Caco-2 (cell line): Measurements from ENCODE around the gene XPA. TPM values are rescaled to one million over a fixed set of nuclear protein-coding genes. Genes with fewer than 3 reads are reported as not detected.

ENCODE experiments used
- BruUV-seq: library from RNA; stranded (reverse); fragments of 400-500 nt; replicated peaks from 2 replicates; lab custom pipeline; 2021; lab: Mats Ljungman, UMichigan
- CTCF ChIA-PET: fragments of 300-600 bp; sonication (Branson Sonifier 250); formaldehyde crosslinking; loops from one replicate; lab custom pipeline; 2022; ENCODE audit warnings: antibody characterized with exemption; lab: Charles Lee
- POLR2A ChIA-PET: fragments of 300-600 bp; sonication (Branson Sonifier 250); formaldehyde crosslinking; loops from one replicate; lab custom pipeline; 2022; ENCODE audit warnings: antibody characterized with exemption; lab: Charles Lee
- DNase-seq, 2 experiments: peaks; one replicate each; pipeline versions ENCODE4 v3.0.0 to v3.0.0-alpha.2; 2020 to 2022
- H3K27me3 ChIP-seq: replicated peaks from 2 replicates; pipeline ENCODE4 v1.6.0; 2011; ENCODE audit warnings: low read length; ENCODE audit not compliant: control insufficient read depth, insufficient read depth
- H3K36me3 ChIP-seq: 2 replicates; pipeline ENCODE4 v1.5.1; 2011; ENCODE audit warnings: low read length; ENCODE audit not compliant: control insufficient read depth, insufficient read depth
- H3K4me1 ChIP-seq: fragments of 250-450 bp; sonication (Bioruptor Pico); 2 replicates; pipeline ENCODE4 v1.5.1; 2020; ENCODE audit warnings: mild to moderate bottlenecking
- H3K4me3 ChIP-seq: 2 replicates; pipeline ENCODE4 v1.5.1; 2011; ENCODE audit warnings: low read depth, mild to moderate bottlenecking, control low read depth, low read length
- H3K9me3 ChIP-seq: fragments of 250-450 bp; sonication (Bioruptor Pico); 2 replicates; pipeline ENCODE4 v1.5.1; 2020; ENCODE audit warnings: mild to moderate bottlenecking, moderate library complexity
- H3K27ac Mint-ChIP-seq: one replicate; pipeline ENCODE4 v1.8.0; 2022; ENCODE audit warnings: mixed read lengths; ENCODE audit not compliant: unreplicated experiment
- H3K27me3 Mint-ChIP-seq: one replicate; pipeline ENCODE4 v1.8.0; 2022; ENCODE audit warnings: mixed read lengths; ENCODE audit not compliant: insufficient read depth, unreplicated experiment
- H3K36me3 Mint-ChIP-seq: one replicate; pipeline ENCODE4 v1.8.0; 2022; ENCODE audit warnings: mild to moderate bottlenecking, mixed read lengths; ENCODE audit not compliant: insufficient read depth, unreplicated experiment
- H3K4me1 Mint-ChIP-seq: one replicate; pipeline ENCODE4 v1.8.0; 2022; ENCODE audit warnings: low read depth, mixed read lengths; ENCODE audit not compliant: unreplicated experiment
- H3K4me3 Mint-ChIP-seq: one replicate; pipeline ENCODE4 v1.8.0; 2022; ENCODE audit warnings: mild to moderate bottlenecking, moderate library complexity, mixed read lengths; ENCODE audit not compliant: unreplicated experiment
- H3K9me3 Mint-ChIP-seq: one replicate; pipeline ENCODE4 v1.8.0; 2022; ENCODE audit warnings: mixed read lengths; ENCODE audit not compliant: unreplicated experiment
- CTCF ChIP-seq, 2 experiments: fragments of 200-600 bp in 1 of 2; IDR thresholded peaks; 1 replicate in 1 of 2; 2 replicates in 1 of 2; pipeline versions ENCODE4 v1.5.1 to v1.8.0; 2011 to 2022; ENCODE audit warnings: antibody characterized with exemption in 1 of 2, control low read depth in 1 of 2, inconsistent platforms in 1 of 2, low read depth in 1 of 2, low read length in 1 of 2, mild to moderate bottlenecking in 1 of 2, moderate library complexity in 1 of 2; ENCODE audit not compliant: insufficient read depth in 1 of 2, severe bottlenecking in 1 of 2, unreplicated experiment in 1 of 2
- intact Hi-C: fragments of 100-400 bp; cut with micrococcal nuclease; formaldehyde crosslinking; loops from one replicate; pipeline ENCODE4 v1.10.0; 2022; ENCODE audit not compliant: unreplicated experiment
- total RNA-seq: library from RNA; stranded (reverse); gene quantifications from 2 replicates; pipeline ENCODE4 v1.2.3, GENCODE V29; 2022

Gene XPA
- total RNA-seq, 1 experiment from 2014 or later, result 18.8 TPM

GRCh38 chr9:97723819-97724218 lies 26.7 kb upstream of the XPA start:
- Histone ChIP-seq H3K9me3 (peaks cover 4% of the 10 kb centered on the region; the same call in 1 of the 2 replicates), H3K4me3 (no peak overlapping the region), H3K4me1 (peaks cover 28% of the 10 kb centered on the region), H3K27me3 (no peaks in the 10 kb centered on the region), H3K36me3 (peaks cover 2% of the 10 kb centered on the region)
- CTCF ChIA-PET, result no interaction called here
- no peaks in the 10 kb centered on the region for H3K36me3 Mint-ChIP-seq
- peaks cover 20% of the 10 kb centered on the region for H3K9me3 Mint-ChIP-seq
- no peak overlapping the region for H3K4me3 Mint-ChIP-seq
- POLR2A ChIA-PET, result no interaction called here
- no peak for TF ChIP-seq CTCF (IDR thresholded peaks at IDR 0.05; ENCODE audit: insufficient read depth in 1 of 2, low read depth in 1 of 2, low read length in 1 of 2, severe bottlenecking in 1 of 2, unreplicated experiment in 1 of 2)
- no TSS peak for BruUV-seq
- no peaks in the 10 kb centered on the region for H3K27me3 Mint-ChIP-seq
- no peak for DNase-seq
- intact Hi-C loops, result no loop called here
- H3K4me1 Mint-ChIP-seq, result peaks cover 11% of the 10 kb centered on the region
- H3K27ac Mint-ChIP-seq, result no peak overlapping the region

GRCh38 chr9:97722331-97722730 lies 25.2 kb upstream of the XPA start:
- no peak overlapping the region for H3K4me3 Mint-ChIP-seq
- Histone ChIP-seq H3K9me3 (peaks cover 4% of the 10 kb centered on the region; the same call in 1 of the 2 replicates), H3K36me3 (peaks cover 2% of the 10 kb centered on the region), H3K4me3 (no peak overlapping the region), H3K27me3 (no peaks in the 10 kb centered on the region), H3K4me1 (peaks cover 24% of the 10 kb centered on the region)
- ChIA-PET CTCF (no interaction called here), POLR2A (no interaction called here)
- peak; percentile 80 to 89 for DNase-seq
- H3K4me1 Mint-ChIP-seq, result peaks cover 5% of the 10 kb centered on the region
- TF ChIP-seq CTCF (IDR thresholded peaks at IDR 0.05; ENCODE audit: insufficient read depth in 1 of 2, low read depth in 1 of 2, low read length in 1 of 2, severe bottlenecking in 1 of 2, unreplicated experiment in 1 of 2), result no peak
- H3K27ac Mint-ChIP-seq, result peak overlapping the region; percentile 53
- peaks cover 20% of the 10 kb centered on the region for H3K9me3 Mint-ChIP-seq
- intact Hi-C loops, result loop anchor here (1.0 kb wide), 4 partner anchors 8 to 30 kb away; no protein-coding TSS in a partner anchor
- H3K36me3 Mint-ChIP-seq, result no peaks in the 10 kb centered on the region
- no peaks in the 10 kb centered on the region for H3K27me3 Mint-ChIP-seq
- BruUV-seq, result no TSS peak

GRCh38 chr9:97721396-97721795 lies 24.3 kb upstream of the XPA start:
- Histone ChIP-seq H3K36me3 (peaks cover 2% of the 10 kb centered on the region), H3K9me3 (peaks cover 4% of the 10 kb centered on the region; the same call in 1 of the 2 replicates), H3K4me1 (peaks cover 23% of the 10 kb centered on the region), H3K27me3 (no peaks in the 10 kb centered on the region), H3K4me3 (no peak overlapping the region)
- TF ChIP-seq CTCF (IDR thresholded peaks at IDR 0.05; ENCODE audit: insufficient read depth in 1 of 2, low read depth in 1 of 2, low read length in 1 of 2, severe bottlenecking in 1 of 2, unreplicated experiment in 1 of 2), result no peak
- H3K36me3 Mint-ChIP-seq, result no peaks in the 10 kb centered on the region
- H3K27me3 Mint-ChIP-seq, result no peaks in the 10 kb centered on the region
- ChIA-PET CTCF (no interaction called here), POLR2A (no interaction called here)
- DNase-seq, result no peak
- BruUV-seq, result no TSS peak
- peaks cover 20% of the 10 kb centered on the region for H3K9me3 Mint-ChIP-seq
- peaks cover 5% of the 10 kb centered on the region for H3K4me1 Mint-ChIP-seq
- no peak overlapping the region for H3K4me3 Mint-ChIP-seq
- intact Hi-C loops, result no loop called here
- H3K27ac Mint-ChIP-seq, result no peak overlapping the region
